ENCODE data around the gene ARMC6.
A peak's percentile ranks its signal among the peaks of the same experiment; 100 is the strongest.

The ARMC6 gene

DNA sequence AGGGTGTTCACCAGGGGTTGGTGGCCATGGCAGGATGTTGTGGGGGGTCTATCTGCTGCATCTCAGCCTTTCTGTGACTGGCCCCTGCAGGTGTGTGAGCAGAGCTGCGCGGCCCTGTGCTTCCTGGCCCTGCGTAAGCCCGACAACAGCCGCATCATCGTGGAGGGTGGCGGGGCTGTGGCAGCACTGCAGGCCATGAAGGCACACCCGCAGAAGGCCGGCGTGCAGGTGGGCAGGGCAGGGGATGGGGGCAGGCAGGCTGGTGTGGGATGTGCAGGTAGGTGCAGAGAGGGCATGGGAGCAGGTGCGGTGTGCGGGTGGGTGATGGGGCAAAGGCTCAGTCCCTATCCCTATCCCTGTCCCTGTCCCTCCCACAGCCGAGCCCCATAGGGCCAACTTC lies 22.3 kb downstream of the ARMC6 start:
- no peak for DNase-seq

DNA sequence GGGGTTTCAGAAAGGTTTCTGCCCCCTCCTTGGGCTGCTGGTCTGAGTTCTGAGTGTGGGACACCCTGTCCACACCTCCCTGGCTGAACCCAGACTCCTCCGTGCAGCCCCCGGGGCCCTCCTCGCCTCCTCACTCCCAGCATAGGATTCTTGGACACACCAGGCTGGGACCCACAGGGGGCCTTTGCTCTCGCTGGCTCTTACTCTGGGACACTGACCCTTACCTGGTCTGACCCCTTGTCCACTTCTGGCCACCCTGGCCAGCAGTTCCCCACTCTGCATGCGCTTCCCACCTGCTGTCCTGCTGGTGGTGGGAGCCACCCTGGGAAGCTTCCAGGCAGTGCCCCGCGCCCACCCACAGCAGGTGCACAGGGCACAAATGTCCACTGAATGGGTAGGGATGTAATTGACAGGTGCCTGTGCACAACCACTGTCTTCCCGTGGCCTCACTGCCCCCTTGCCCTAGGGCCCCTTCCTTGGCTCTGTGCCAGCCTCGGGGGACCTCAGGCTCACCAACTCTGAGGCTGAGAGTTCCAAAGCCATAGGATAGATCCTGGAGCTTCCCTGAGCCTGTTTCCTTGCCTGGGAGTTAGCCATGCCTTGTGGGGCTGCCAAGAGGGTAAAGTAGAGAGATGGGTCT lies 23.4 kb downstream of the ARMC6 start:
- DNase-seq: no peak

DNA sequence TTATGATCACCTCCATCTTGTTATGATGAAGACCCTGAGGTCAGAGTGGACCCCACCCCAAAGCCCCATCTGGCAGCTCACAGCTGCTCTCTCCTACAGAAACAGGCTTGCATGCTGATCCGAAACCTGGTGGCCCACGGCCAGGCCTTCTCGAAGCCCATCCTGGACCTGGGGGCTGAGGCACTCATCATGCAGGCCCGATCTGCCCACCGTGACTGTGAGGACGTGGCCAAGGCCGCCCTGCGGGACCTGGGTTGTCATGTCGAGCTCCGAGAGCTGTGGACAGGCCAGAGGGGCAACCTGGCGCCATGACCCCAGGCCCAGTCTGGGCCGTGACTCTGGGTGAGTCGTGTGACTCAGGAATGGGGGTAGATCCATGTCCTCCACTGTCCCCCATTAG lies 23.9 kb downstream of the ARMC6 start:
- DNase-seq: no peak

DNA sequence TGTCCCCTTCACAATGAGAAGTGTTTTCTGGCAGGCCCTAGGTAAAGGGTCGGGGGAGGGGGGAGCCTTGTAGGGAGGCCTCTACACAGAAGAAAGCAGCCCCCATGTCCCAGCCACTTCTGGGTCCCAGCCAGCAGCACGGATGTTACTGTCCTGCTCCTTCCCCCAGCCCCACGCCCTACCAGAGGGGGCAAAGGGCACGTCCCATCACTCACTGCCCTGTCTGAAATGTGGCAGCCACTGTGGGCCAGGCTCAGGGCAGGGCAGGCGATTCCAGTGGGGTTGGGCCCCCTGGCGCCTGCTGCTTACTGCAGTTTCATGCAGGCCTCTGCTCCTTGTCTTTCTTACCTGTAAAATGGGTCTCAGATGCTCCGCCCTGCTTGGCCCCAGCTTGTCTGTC lies 24.3 kb downstream of the ARMC6 start:
- no peak for DNase-seq

DNA sequence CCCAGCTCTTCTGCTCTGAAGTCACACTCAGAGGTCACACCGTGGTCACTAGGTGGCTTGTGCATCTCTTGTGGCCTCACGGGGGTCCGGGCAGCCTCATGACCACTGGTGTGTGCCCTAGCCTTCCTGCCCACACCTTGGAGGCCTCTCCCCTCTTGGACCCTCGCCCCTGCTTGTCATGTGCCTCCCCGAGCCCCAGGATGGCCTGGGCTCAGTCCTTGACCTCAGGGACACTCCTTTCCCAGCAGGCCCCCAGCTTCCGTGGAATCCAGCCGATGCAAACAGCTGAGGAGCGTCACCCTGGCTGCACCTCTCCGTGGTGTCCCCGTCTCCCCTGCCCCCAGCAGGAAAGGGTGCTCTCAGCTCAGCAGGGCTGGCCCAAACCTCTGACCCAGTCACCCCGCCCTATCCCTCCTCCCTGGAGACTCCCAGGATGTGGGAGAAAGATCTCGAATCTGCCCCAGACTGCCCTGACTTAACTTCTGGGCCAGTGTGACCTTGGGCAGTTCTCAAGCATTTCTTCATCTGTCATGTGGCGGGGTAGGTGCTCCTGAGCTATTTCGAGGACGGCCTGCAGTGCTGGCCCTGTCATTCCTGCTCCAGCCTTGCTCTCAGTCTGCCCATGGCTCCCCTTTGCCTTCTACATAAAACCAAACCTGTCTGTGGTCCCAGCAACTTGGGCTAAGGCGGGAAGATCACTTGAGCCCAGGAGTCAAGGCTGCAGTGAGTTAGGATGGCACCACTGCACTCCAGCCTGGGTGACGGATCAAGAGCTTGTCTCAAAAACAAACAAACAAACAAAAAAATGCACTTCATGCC lies 25.8 kb downstream of the ARMC6 start:
- DNase-seq: no peak

DNA sequence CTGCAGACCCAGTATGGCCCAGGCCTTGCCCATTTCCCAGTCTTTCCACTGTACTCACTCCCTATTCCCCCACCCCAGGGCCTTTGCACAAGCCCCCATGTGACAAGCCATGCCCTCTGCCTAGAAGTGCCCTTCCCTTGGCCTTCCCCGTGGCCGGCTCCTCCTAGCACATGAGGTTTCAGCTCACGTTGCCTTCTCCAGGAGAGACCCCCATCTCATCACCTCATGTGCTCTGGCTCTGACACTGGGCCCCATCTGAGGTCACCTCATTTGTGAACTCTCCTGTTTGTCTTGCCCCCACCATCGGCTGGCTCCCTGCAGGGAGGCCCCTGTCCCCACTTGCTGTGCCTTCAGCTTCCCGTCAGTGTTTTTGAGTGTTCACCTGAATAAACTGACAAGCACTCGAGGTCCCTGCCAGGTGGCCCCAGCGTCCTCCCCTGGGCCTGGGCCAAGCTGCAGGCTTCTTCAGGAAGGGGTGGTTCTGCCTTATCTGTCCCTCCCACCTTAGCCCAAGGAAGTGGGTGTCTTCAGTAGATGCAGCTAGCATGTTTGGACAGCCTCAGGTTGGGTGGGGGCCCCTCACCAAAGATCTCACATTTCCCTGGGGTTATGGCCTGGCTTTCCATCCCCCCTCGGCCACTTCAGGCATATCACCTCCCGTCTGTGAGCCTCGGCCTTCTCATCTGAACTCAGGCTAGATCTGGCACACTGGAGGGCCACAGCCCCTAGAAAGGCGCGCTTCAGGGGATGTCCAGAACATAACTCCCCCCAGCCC lies 26.6 kb downstream of the ARMC6 start:
- no peak for DNase-seq

DNA sequence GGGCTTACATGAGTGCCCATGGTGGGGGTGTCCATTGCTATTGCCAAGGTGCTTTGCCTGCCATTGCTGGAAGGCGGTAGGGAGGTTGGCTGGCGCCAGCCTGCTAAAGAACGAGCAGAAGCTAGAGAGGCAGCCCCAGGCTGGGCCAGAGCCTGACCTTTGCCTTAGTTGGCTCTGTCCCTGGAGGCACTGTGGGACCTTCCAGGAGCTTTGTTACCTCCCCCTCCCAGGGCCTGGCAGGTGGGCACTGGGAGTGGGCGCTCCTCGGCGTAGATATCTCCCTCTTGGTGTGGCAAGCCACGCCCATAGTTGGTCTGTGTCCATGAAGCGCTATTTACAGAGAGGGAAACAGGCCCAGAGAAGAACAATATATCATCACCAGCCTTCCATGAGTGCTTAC lies 28.1 kb downstream of the ARMC6 start:
- no peak for DNase-seq

DNA sequence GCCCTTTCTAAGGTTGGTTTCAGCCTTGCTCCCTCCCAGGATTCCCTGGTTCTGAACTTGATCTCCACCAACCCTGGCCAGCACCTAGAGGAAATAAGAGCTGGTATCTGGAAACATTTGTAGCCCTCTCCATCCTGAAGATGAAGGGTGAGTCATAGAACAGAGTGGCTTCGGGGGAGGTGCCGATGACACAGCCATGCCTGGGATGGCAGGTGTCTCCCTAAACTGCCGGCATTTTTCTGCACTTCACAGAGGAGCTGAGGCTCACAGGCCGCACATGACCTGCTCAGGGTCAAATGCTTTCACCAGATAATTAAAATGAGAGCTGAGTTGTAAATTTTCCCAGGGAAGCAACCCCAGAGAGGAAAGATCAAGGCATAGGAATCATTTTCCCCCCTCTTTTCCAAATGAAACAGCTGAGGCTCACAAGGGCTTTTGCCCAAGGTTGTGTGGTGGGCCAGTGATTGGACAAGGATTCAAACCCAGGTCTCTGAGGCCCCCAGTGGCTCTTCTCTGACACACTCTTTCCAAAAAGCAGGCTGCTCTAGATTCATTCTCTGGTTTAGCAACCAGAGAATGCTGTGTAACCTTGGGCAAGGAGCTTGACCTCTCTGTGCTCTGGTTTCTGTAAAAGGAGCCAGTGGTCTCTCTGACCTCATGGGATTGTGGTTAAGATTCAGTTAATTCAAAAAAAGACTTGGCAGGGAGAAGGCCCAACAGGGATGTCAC lies 29.2 kb downstream of the ARMC6 start:
- no peak for DNase-seq

DNA sequence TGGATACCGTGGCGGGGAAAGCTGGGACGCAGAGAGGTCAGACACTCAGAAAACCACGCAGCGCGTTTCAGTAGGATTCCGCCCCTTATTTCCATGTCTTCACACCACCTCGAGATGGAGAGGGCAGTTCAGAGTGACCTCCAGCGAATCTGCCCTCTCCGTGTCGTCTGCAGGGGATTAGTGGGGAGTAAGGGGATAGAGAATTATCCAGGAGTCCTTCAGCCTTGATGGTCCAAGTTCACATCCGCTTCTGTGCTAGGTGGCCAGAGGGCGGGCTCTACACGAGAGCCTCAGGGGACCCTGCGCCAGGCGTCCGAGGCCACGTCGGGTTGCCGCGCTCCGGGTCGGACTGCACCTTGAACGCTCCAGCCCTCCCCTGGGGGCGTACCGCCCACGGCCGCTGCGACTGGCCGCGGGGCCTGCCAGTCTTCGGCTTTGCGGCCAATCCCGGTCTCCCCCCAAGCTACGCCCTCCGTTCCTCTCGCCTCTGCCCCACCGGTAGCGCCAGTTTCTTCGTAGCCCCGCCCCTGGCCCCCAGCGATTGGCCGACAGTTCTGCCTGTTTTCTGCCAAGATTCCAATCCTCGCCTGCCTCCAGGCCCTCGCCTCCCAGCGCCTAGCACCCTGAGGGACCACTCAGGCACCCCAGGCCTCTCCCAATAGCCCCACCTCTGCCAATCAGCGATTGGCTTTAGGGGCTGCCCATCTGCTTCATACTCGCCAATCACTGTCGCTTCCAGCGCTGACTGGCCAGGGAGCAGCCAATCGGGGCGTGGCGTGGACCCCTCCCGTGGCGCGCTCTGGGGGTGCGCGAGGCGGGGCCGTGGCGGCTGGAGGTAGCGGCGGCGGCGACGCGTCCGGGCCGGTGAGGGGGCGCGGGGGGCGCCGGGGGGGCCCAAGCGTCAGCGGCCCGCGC lies 30.0 kb downstream of the ARMC6 start, which contains the start of gene SLC25A42:
Gene SLC25A42 (plus strand): TSS at position 812 of the 915 bp plus-strand sequence. CDS start 32,131 bp downstream, outside the sequence.
- DNase-seq: peak; percentile 100

DNA sequence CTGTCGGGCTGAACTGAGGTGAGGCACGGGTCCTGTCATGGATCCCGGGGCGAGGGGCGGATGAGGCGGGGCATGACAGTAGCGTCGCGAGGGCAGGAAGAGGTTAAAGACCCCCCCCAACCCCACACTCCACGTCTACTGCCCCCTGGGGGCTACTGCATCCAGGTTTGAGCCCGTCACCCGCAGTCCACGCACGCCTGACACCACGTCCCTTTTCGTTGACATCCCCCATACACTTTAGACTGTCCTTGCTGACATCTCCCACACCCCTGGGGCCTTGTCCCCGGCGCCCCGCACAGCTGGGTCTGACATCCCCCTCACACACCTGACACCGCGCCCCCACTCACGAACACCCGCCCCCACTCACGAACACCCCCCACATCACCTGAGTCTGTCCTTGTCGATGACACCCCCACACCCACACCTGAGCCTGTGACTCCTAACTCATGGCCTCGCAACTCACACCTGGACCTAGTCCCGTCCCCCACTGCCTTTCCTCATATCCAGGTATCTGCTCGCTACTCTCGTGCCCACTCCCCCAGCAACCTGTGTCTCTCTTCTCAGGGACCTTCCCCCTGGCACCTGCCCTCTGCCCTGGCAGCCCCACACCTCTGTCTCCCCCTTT lies 30.8 kb downstream of the ARMC6 start:
- no peak for DNase-seq

DNA sequence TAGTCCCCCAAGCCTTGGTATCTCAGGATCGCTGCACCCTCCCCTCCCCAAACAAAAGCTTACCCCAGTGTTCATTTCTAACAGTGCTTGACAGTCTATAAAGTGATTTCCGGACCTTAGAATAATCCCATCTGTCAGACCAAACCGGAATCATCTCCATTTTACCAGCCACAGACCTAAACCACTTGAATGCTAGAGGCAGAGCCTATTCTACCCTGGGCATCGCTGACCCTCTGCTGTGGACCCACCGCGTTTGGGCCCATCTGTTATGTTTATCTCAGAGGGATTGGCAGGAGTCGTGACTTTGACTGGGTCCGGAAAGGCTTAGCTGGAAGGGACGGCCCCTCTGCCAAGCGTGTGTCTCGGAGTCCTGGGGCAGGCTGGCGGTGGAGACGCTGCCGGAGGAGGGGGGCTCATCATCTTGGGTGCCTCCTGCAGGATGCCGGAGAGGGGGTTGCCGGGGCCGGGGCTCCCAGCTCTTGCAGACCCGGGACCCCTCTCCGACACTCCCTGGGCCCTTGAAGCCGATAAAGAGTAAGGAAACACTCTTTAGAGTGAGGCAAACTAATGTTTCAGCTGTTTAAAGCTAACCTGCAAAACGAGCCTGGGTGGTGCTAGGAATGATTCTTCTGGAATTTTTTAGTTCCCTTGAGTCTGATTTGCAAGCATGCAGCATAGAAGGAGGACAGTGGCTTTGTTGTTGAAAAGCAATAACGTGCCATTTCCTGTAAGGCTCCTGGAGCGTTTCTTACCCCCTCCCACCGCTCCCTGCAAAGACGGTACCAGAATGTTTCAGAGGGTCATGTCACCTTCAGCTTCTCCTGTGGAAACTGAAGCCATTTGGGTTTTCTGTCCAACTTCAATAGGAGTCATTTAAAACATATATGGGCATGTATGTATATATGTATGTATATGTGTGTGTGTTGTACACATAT lies 31.7 kb downstream of the ARMC6 start:
- peak in 1 of 2 donors; percentile 31 for DNase-seq

DNA sequence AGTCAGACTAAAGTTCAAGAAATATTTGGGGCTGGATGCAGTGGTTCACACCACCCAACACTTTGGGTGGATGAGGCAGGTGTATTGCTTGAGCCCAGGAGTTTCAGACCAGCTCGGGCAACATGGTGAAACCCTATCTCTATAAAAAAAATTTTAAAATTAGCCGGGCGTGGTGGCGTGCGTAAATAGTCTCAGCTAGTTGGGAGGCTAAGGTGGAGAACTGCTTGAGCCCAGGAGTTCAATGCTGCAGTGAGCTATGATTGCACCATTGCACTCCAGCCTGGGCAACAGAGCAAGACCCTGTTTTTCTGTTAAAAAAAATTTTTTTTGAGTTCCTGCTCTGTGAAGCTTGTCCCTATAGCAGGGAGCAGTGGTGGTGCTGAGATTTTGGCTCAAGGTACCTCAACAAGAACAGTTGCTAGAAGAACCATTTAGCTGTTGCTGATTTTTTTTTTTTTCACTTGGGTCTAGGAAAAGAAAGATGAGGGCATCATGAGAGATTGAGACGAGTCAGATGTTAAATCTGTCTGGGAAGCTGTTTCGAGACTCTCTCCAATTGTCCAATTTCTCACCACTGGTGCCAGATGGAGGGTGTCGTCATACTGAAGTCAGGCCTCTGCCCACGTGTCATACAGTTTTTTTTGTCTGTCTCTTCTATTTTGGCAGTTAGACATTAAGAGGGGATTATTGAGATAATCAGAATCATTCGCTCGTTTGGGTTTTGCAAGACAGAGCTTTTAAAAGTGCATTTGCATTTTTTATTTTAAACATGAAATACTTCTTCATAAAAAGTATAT lies 34.1 kb downstream of the ARMC6 start:
- DNase-seq: no peak

DNA sequence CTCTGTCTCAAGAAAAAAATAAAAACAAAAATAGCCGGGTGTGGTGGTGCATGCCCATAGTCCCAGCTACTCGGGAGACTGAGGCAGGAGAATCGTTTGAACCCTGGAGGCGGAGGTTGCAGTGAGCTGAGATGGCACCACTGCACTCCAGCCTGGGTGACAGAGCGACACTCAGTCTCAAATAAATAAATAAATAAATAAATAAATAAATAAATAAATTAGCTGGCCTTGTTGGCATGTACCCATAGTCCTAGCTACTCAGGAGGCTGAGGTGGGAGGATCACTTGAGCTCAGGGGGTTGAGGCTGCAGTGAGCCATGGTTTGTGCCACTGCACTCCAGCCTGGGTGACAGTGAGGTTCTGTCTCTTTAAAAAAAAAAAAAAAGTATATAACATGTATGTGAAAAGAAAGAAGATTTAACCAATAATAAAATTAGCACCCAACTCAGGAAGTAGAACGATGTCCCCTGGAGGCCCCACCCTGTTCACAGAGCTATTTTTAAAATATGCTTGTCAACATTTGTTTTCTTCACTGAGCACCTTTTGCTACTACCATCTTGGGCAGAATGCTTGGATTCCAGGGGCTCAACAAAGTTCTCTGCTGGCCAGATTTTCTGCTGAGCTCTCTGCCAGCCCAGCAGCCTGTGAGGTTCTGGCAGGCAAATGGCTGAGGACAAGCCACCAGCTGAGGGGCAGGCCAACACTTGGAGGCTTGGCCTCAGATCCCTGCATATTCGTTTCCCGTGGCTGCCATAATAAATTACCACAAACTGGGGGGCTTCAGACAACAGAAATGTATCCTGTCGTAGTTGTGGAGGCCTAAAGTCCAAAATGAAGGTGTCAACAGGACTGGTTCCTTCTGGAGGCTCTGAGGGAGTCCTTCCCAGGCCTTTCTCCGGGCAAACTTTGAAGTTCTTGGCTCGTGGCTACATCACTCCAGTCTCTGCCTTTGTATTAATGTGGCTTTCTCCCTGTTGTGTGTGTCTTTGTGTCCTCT lies 35.6 kb downstream of the ARMC6 start:
- DNase-seq: peak in 1 of 2 donors; percentile 38

DNA sequence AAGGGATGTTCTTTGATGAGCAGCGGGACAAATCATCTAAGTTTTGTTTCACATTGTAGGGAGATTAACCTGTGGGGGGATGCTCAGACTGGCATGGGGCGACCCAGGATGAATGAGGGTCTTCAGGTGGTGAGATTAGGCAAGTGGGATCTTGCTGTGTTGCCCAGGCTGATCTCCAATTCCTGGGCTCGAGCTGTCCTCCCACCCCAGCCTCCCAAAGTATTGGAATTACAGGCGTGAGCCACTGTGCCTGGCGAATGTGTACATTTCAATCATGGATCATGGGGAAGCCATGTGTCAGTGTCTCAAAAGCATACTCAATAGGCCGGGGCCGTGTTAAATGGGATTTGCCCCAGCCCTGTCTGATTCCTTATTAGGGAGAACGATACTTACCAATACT lies 38.5 kb downstream of the ARMC6 start:
- DNase-seq: no peak

DNA sequence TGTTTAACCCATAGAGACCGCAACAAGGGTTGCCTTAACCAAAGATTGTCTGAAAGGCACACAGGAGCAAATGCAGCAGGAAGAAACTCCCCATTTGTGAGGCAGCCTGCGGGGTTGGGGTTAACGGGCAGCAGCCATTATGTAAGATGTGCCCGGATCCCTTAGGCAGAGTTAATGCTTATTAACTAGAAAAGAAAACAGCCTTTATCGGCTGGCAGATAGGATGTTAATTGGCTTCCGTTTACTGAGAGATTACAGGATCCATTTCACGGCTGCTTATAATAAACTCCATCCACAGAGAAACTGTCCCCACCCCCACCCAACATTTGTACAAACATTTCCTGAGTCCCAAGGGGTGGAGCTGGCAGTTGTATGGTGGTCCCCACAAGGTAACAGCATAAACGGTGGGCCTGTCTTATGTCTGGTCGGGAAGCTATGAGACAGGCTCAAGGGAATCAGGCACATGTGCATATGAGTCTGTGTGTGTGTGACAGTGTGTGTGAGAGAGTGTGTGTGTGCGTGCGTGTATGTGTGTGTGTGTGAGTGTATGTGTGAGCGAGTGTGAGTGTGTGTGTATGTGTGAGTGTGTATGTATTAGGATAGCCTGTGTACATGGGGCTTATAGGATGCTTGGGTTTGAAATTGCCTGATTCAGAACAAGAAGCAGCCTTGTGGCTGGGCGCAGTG lies 40.9 kb downstream of the ARMC6 start:
- DNase-seq: no peak

DNA sequence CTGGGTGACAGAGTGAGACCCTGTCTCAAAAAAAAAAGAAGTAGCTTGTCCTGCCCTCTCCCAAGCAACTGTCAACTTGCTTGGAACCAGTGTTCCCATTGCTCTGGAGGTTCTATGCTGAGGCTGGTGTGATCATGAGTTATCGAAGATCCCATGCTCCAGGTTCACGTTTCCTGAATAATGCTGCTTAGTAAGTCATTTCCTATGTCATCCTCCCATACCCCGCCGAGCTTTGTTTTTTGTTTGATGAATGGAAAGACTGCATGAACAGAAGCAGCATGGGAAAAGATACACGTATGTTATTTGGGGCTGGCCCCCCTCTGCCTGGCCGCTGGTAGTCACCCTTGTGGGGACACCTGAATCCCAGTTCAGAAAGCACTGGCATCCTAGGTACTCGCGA lies 41.7 kb downstream of the ARMC6 start:
- DNase-seq: no peak

DNA sequence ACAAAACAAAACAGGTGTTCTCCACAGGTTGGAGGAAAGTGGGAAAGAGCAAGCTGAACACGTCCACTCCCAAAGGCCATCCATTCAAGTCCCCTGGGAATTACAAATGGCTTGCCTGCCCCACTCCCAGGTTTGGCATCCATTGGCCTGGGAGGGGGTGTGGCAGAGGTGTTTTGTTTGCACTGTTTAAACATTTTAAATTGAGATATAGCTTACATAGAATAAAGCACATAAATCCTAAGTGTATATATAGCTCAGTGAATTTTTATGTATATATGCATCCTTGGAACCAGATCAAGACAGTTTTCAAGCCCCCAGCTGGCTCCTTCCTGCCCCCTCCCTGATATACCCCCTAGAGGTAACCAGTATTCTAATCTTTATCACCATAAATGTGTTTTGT lies 43.1 kb downstream of the ARMC6 start:
- no peak for DNase-seq

Measured in CD4-positive, alpha-beta T cell treated with Interferon alpha-2 for 1 hour (primary cell).